SK-N-SH (cell line): ENCODE results near the gene OBI1. TPM values are rescaled to one million over a fixed set of nuclear protein-coding genes. Genes with fewer than 3 reads are reported as not detected.

Experiments
- CTCF ChIA-PET: fragments of 300-600, 350-600 bp; formaldehyde crosslinking; extraction: SDS; loops from one replicate; lab custom pipeline; 2021; lab: Yijun Ruan, JAX
- POLR2A ChIA-PET: fragments of 350-600 bp; sonication (Branson Sonifier 250); formaldehyde crosslinking; extraction: SDS; loops from one replicate; lab custom pipeline; 2020; ENCODE audit warnings: antibody characterized with exemption, inconsistent platforms; lab: Yijun Ruan, JAX
- DNase-seq: peaks from one replicate; pipeline ENCODE4 v3.0.0; 2012
- H2AFZ ChIP-seq: fragments of 200-600 bp; sonication (generic); 2 replicates; pipeline ENCODE4 v1.8.1; 2016; ENCODE audit warnings: antibody characterized with exemption, mild to moderate bottlenecking, low read depth
- H3F3A ChIP-seq: fragments of 200-600 bp; sonication (generic); replicated peaks from 2 replicates; pipeline ENCODE3; 2016; ENCODE audit warnings: antibody characterized with exemption, mild to moderate bottlenecking; ENCODE audit not compliant: insufficient read depth
- H3K27ac ChIP-seq, 2 experiments: fragments of 200-500 bp in 1 of 2; fragments of 200-600 bp in 1 of 2; sonication (Bioruptor generic) in 1 of 2; sonication (generic), shearing (Covaris generic) in 1 of 2; 2 replicates each; pipeline versions ENCODE4 v1.5.1 to v1.6.1; 2014 to 2016; ENCODE audit warnings: low read depth in 2 of 2, inconsistent platforms in 1 of 2, low read length in 1 of 2, mild to moderate bottlenecking in 1 of 2, mixed read lengths in 1 of 2
- H3K27me3 ChIP-seq: fragments of 200-600 bp; sonication (generic), shearing (Covaris generic); 2 replicates; pipeline ENCODE4 v1.6.1; 2016; ENCODE audit warnings: mixed run types; ENCODE audit not compliant: insufficient read depth
- H3K36me3 ChIP-seq, 2 experiments: fragments of 200-500 bp in 1 of 2; fragments of 200-600 bp in 1 of 2; sonication (Bioruptor generic) in 1 of 2; sonication (generic) in 1 of 2; replicated peaks in 1 of 2; 2 replicates each; pipeline versions ENCODE3 to v1.5.1; 2014 to 2016; ENCODE audit warnings: low read length in 1 of 2, mild to moderate bottlenecking in 1 of 2; ENCODE audit not compliant: insufficient read depth in 2 of 2, control insufficient read depth in 1 of 2
- H3K4me1 ChIP-seq, 2 experiments: fragments of 200-500 bp in 1 of 2; fragments of 200-600 bp in 1 of 2; sonication (Bioruptor generic) in 1 of 2; sonication (generic), shearing (Covaris generic) in 1 of 2; 2 replicates each; pipeline versions ENCODE4 v1.5.1 to v1.6.1; 2014 to 2016; ENCODE audit warnings: low read depth in 1 of 2, low read length in 1 of 2, mixed run types in 1 of 2; ENCODE audit not compliant: insufficient read depth in 2 of 2, control insufficient read depth in 1 of 2
- H3K4me2 ChIP-seq: fragments of 200-600 bp; sonication (generic), shearing (Covaris generic); 2 replicates; pipeline ENCODE4 v1.6.1; 2017; ENCODE audit warnings: mixed run types
- H3K4me3 ChIP-seq, 2 experiments: fragments of 200-500 bp in 1 of 2; fragments of 200-600 bp in 1 of 2; sonication (Bioruptor generic) in 1 of 2; sonication (generic), shearing (Covaris generic) in 1 of 2; 2 replicates each; pipeline versions ENCODE4 v1.5.1 to v1.8.1; 2014 to 2016; ENCODE audit warnings: low read depth in 2 of 2, inconsistent platforms in 1 of 2, low read length in 1 of 2, mild to moderate bottlenecking in 1 of 2, mixed read lengths in 1 of 2, moderate library complexity in 1 of 2
- H3K79me2 ChIP-seq: fragments of 200-600 bp; sonication (generic); 2 replicates; pipeline ENCODE4 v1.8.1; 2017; ENCODE audit warnings: mild to moderate bottlenecking; ENCODE audit not compliant: insufficient read depth
- H3K9ac ChIP-seq: fragments of 200-600 bp; sonication (generic); 2 replicates; pipeline ENCODE4 v1.6.1; 2017; ENCODE audit warnings: mixed run types
- H3K9me2 ChIP-seq: fragments of 200-600 bp; sonication (generic); 2 replicates; pipeline ENCODE4 v1.6.1; 2017; ENCODE audit warnings: mixed run types
- H3K9me3 ChIP-seq: fragments of 200-600 bp; sonication (generic); 2 replicates; pipeline ENCODE4 v1.6.1; 2017; ENCODE audit warnings: mixed run types, mild to moderate bottlenecking, moderate library complexity
- H4K20me1 ChIP-seq: fragments of 200-600 bp; sonication (generic); 2 replicates; pipeline ENCODE4 v1.6.1; 2017; ENCODE audit warnings: mild to moderate bottlenecking, mixed run types; ENCODE audit not compliant: insufficient read depth
- CHD2 ChIP-seq: fragments of 150-350 bp; IDR thresholded peaks from 2 replicates; pipeline ENCODE4 v1.6.1; 2018; ENCODE audit warnings: low read length; ENCODE audit not compliant: partially characterized antibody
- FOXJ3 ChIP-seq: sonication (generic); formaldehyde crosslinking; IDR thresholded peaks from 2 replicates; pipeline ENCODE4 v1.5.1; 2020; ENCODE audit warnings: mild to moderate bottlenecking, missing genetic modification reagents
- GABPA ChIP-seq: IDR thresholded peaks from 2 replicates; pipeline ENCODE4 v1.4.0; 2012; ENCODE audit warnings: low read depth, mild to moderate bottlenecking
- GATA2 ChIP-seq: sonication (generic); formaldehyde crosslinking; IDR thresholded peaks from 2 replicates; pipeline ENCODE4 v1.5.0; 2020; ENCODE audit warnings: mild to moderate bottlenecking, missing genetic modification reagents
- MXI1 ChIP-seq: IDR thresholded peaks from 2 replicates; pipeline ENCODE4 v1.6.1; 2012; ENCODE audit warnings: mild to moderate bottlenecking, low read depth, low read length, improper control_type of control experiment
- NFIC ChIP-seq: IDR thresholded peaks from 2 replicates; pipeline ENCODE4 v1.4.0; 2012; ENCODE audit warnings: borderline replicate concordance
- RAD21 ChIP-seq: IDR thresholded peaks from 2 replicates; pipeline ENCODE4 v1.6.1; 2012; ENCODE audit warnings: mild to moderate bottlenecking, low read length
- RFX5 ChIP-seq: IDR thresholded peaks from 2 replicates; pipeline ENCODE4 v1.6.1; 2012; ENCODE audit warnings: mild to moderate bottlenecking, improper control_type of control experiment, low read length
- SIN3A ChIP-seq: IDR thresholded peaks from 2 replicates; pipeline ENCODE4 v1.6.1; 2012; ENCODE audit warnings: low read depth, mild to moderate bottlenecking, low read length, moderate library complexity, borderline replicate concordance
- TCF12 ChIP-seq: IDR thresholded peaks from 2 replicates; pipeline ENCODE4 v1.4.0; 2012
- YY1 ChIP-seq: IDR thresholded peaks from 2 replicates; pipeline ENCODE4 v1.4.0; 2012; ENCODE audit warnings: low read depth, mild to moderate bottlenecking
- WGBS: methylation state at CpG from one replicate; pipeline ENCODE4 v1.1.6; 2017; ENCODE audit warnings: low lambda C conversion rate; 5-methylcytosine and 5-hydroxymethylcytosine counted together
- polyA plus RNA-seq, 3 experiments: library from polyadenylated mRNA; depleted of rRNA; stranded (reverse); fragments of >200 nt; gene quantifications; 2 replicates each; pipeline ENCODE4 v1.2.3, GENCODE V29; 2012
- TF ChIP-seq, protein P1 (sequence below): IDR thresholded peaks from 2 replicates; pipeline ENCODE4 v1.4.0; 2012; ENCODE audit warnings: low read depth, borderline replicate concordance
- TF ChIP-seq, protein P2 (sequence below): fragments of 150-350 bp; IDR thresholded peaks from 2 replicates; pipeline ENCODE4 v1.6.1; 2016; ENCODE audit warnings: mild to moderate bottlenecking, low read depth, low read length
- TF ChIP-seq, protein P3 (sequence below): IDR thresholded peaks from 2 replicates; pipeline ENCODE4 v1.6.1; 2012; ENCODE audit warnings: mild to moderate bottlenecking, low read depth, low read length, moderate library complexity
- TF ChIP-seq, protein P4 (sequence below): IDR thresholded peaks from 2 replicates; pipeline ENCODE4 v1.4.0; 2012; ENCODE audit warnings: low read depth

Gene OBI1
- polyA plus RNA-seq, 1 of the 3 experiments (the other 2 are of a cell fraction) = 1.8 TPM

DNA sequence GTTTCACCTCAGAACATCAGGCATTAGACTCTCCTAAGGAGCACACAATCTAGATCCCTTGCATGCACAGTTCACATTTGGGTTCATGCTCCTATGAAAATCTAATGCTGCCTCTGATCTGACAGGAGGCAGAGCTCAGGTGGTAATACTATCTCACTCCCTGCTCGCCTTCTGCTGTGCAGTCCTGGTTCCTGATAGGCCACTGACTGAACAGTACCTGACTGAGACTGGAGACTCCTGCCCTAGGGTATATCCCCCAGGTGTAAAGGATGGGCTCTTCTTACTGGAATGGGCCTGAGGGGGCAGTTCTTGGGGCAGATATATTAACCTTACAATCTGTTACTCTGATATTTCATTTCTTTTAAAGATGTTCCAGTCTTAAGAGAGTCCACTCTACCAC is 6.3 kb downstream of the OBI1 start:
- H3K4me2 ChIP-seq = no peak overlapping the region
- no peaks in the 10 kb centered on the region for H3K9me3 ChIP-seq
- peaks cover 97% of the 10 kb centered on the region for H3K79me2 ChIP-seq
- H3K36me3 ChIP-seq = peaks cover 0 to 6% of the 10 kb centered on the region in 2 experiments
- H3K9ac ChIP-seq = no peak overlapping the region
- WGBS = no CpG with 5 or more reads among the region's 1 CpG
- H2AFZ ChIP-seq = no peak overlapping the region
- DNase-seq = no peak
- peaks cover 43% of the 10 kb centered on the region for H4K20me1 ChIP-seq
- no peak overlapping the region for H3K4me3 ChIP-seq
- ChIA-PET CTCF (no interaction called here), POLR2A (no interaction called here)
- peaks cover 0 to 5% of the 10 kb centered on the region in 2 experiments; a peak in 2 of 4 replicates for H3K4me1 ChIP-seq
- H3F3A ChIP-seq = no peaks in the 10 kb centered on the region
- H3K27me3 ChIP-seq = no peaks in the 10 kb centered on the region
- no peak for TF ChIP-seq RAD21
- TF ChIP-seq, protein P1, sequence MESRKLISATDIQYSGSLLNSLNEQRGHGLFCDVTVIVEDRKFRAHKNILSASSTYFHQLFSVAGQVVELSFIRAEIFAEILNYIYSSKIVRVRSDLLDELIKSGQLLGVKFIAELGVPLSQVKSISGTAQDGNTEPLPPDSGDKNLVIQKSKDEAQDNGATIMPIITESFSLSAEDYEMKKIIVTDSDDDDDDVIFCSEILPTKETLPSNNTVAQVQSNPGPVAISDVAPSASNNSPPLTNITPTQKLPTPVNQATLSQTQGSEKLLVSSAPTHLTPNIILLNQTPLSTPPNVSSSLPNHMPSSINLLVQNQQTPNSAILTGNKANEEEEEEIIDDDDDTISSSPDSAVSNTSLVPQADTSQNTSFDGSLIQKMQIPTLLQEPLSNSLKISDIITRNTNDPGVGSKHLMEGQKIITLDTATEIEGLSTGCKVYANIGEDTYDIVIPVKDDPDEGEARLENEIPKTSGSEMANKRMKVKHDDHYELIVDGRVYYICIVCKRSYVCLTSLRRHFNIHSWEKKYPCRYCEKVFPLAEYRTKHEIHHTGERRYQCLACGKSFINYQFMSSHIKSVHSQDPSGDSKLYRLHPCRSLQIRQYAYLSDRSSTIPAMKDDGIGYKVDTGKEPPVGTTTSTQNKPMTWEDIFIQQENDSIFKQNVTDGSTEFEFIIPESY = no peak
- TF ChIP-seq GABPA = no peak
- TF ChIP-seq, protein P2, sequence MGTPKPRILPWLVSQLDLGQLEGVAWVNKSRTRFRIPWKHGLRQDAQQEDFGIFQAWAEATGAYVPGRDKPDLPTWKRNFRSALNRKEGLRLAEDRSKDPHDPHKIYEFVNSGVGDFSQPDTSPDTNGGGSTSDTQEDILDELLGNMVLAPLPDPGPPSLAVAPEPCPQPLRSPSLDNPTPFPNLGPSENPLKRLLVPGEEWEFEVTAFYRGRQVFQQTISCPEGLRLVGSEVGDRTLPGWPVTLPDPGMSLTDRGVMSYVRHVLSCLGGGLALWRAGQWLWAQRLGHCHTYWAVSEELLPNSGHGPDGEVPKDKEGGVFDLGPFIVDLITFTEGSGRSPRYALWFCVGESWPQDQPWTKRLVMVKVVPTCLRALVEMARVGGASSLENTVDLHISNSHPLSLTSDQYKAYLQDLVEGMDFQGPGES = no peak
- TF ChIP-seq, protein P3, sequence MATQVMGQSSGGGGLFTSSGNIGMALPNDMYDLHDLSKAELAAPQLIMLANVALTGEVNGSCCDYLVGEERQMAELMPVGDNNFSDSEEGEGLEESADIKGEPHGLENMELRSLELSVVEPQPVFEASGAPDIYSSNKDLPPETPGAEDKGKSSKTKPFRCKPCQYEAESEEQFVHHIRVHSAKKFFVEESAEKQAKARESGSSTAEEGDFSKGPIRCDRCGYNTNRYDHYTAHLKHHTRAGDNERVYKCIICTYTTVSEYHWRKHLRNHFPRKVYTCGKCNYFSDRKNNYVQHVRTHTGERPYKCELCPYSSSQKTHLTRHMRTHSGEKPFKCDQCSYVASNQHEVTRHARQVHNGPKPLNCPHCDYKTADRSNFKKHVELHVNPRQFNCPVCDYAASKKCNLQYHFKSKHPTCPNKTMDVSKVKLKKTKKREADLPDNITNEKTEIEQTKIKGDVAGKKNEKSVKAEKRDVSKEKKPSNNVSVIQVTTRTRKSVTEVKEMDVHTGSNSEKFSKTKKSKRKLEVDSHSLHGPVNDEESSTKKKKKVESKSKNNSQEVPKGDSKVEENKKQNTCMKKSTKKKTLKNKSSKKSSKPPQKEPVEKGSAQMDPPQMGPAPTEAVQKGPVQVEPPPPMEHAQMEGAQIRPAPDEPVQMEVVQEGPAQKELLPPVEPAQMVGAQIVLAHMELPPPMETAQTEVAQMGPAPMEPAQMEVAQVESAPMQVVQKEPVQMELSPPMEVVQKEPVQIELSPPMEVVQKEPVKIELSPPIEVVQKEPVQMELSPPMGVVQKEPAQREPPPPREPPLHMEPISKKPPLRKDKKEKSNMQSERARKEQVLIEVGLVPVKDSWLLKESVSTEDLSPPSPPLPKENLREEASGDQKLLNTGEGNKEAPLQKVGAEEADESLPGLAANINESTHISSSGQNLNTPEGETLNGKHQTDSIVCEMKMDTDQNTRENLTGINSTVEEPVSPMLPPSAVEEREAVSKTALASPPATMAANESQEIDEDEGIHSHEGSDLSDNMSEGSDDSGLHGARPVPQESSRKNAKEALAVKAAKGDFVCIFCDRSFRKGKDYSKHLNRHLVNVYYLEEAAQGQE = no peak
- no peak for TF ChIP-seq YY1
- TF ChIP-seq FOXJ3 (CRISPR knock-in tag) = no peak
- H3K27ac ChIP-seq = no peak overlapping the region
- H3K9me2 ChIP-seq = no peaks in the 10 kb centered on the region

DNA sequence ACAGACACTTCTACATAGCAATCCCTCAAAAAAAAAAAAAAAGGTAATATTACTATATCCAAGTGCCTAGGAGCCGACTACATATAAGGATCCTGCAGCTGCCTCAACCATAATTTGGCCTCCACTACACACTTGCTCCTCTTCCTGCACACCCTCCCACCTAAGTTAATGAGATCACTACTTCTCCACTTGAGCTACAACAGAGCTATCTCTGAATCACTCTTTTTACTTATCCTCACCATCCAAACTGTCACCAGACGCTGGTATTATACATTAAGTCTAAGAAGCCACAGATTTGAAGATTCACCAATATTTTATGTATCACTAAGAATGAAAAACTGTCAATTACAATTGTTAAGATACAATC is 8.3 kb downstream of the OBI1 start:
- Histone ChIP-seq H3K9me3 (no peaks in the 10 kb centered on the region), H4K20me1 (peaks cover 43% of the 10 kb centered on the region), H3K4me2 (no peak overlapping the region)
- no peak for TF ChIP-seq CHD2
- TF ChIP-seq NFIC = no peak
- TF ChIP-seq SIN3A = no peak
- TF ChIP-seq RFX5 = no peak
- TF ChIP-seq, protein P4, sequence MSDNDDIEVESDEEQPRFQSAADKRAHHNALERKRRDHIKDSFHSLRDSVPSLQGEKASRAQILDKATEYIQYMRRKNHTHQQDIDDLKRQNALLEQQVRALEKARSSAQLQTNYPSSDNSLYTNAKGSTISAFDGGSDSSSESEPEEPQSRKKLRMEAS = no peak
- no peak for TF ChIP-seq RAD21
- TF ChIP-seq TCF12 = no peak
- TF ChIP-seq, protein P2 = no peak
- TF ChIP-seq GATA2 = no peak
- TF ChIP-seq MXI1 = no peak
- TF ChIP-seq, protein P3 = no peak

More for the DNA sequence above, 8.3 kb downstream of the OBI1 start:
- Histone ChIP-seq H3K9me2 (no peaks in the 10 kb centered on the region), H3F3A (no peaks in the 10 kb centered on the region), H3K36me3 (peaks cover 0 to 6% of the 10 kb centered on the region in 2 experiments), H3K79me2 (peaks cover 98% of the 10 kb centered on the region), H3K4me1 (peaks cover 0 to 3% of the 10 kb centered on the region in 2 experiments; a peak in 1 of 4 replicates), H3K27ac (no peak overlapping the region), H3K4me3 (no peak overlapping the region), H3K9ac (no peak overlapping the region), H2AFZ (no peak overlapping the region), H3K27me3 (no peaks in the 10 kb centered on the region)
- 82% methylated on average over 2 of the region's 2 CpGs for WGBS
- DNase-seq = no peak
- ChIA-PET CTCF (no interaction called here), POLR2A (interaction anchor here (0.6 kb wide), 1 partner anchor 525 kb away, joined by 3 read pairs; no protein-coding TSS in a partner anchor)
